GM18870 (cell line): ENCODE results near the gene POLR2M.

Experiments
- ATAC-seq: cut with Tn5 transposase; IDR thresholded peaks from one replicate; pipeline ENCODE4 v1.9.1; 2021; ENCODE audit warnings: moderate library complexity; ENCODE audit not compliant: unreplicated experiment

Gene POLR2M

GRCh38 chr15:57735891-57736290 is 29.4 kb downstream of the POLR2M start:
- no peak for ATAC-seq

GRCh38 chr15:57736591-57736990 is 30.1 kb downstream of the POLR2M start:
- ATAC-seq = no peak

- ATAC-seq = no peak
Observed at GRCh38 chr15:57738734-57739237, 32.3 kb downstream of the POLR2M start.

- no peak for ATAC-seq
Observed at GRCh38 chr15:57740048-57740447, 33.5 kb downstream of the POLR2M start.

GRCh38 chr15:57741089-57741488 is 34.6 kb downstream of the POLR2M start:
- no peak for ATAC-seq

- no peak for ATAC-seq
Observed at GRCh38 chr15:57743424-57743823, 36.9 kb downstream of the POLR2M start.

GRCh38 chr15:57746786-57747185 is 40.3 kb downstream of the POLR2M start:
- ATAC-seq = no peak

GRCh38 chr15:57747206-57747896 is 40.8 kb downstream of the POLR2M start:
- no peak for ATAC-seq

GRCh38 chr15:57751177-57751800 is 44.8 kb downstream of the POLR2M start:
- ATAC-seq = no peak

- ATAC-seq = no peak
Observed at GRCh38 chr15:57752436-57752835, 45.9 kb downstream of the POLR2M start.

- ATAC-seq = no peak
Observed at GRCh38 chr15:57752840-57753239, 46.3 kb downstream of the POLR2M start.

GRCh38 chr15:57756466-57756865 is 50.0 kb downstream of the POLR2M start:
- no peak for ATAC-seq

GRCh38 chr15:57758560-57758959 is 52.0 kb downstream of the POLR2M start:
- no peak for ATAC-seq

- no peak for ATAC-seq
Observed at GRCh38 chr15:57761562-57761961, 55.0 kb downstream of the POLR2M start.

GRCh38 chr15:57762302-57762701 is 55.8 kb downstream of the POLR2M start:
- ATAC-seq = no peak

- ATAC-seq = no peak
Observed at GRCh38 chr15:57763176-57763964, 56.9 kb downstream of the POLR2M start.
